Activated CD8-positive, alpha-beta memory T cell treated with anti-CD3 and anti-CD28 coated beads for 24 hours (primary cell): ENCODE data around the gene H2AZ1.
A peak's percentile ranks its signal among the peaks of the same experiment; 100 is the strongest.
"Not testable (repeated sequence)": the region's sequence is repeated elsewhere in the genome, so short reads cannot be mapped to it uniquely, and the experiment has no call there.

ENCODE experiments used
- DNase-seq: peaks from one replicate; pipeline ENCODE4 v3.0.0-alpha.2; 2020

Gene H2AZ1

GRCh38 chr4:99949999-99950912 is at the start of gene H2AZ1:
Gene H2AZ1 (minus strand): TSS chr4:99950275. CDS start chr4:99950170, 105 bp downstream.
- peak; percentile 97 for DNase-seq

GRCh38 chr4:99998062-99998867 is 48.2 kb upstream of the H2AZ1 start:
- DNase-seq, result no peak

DNA sequence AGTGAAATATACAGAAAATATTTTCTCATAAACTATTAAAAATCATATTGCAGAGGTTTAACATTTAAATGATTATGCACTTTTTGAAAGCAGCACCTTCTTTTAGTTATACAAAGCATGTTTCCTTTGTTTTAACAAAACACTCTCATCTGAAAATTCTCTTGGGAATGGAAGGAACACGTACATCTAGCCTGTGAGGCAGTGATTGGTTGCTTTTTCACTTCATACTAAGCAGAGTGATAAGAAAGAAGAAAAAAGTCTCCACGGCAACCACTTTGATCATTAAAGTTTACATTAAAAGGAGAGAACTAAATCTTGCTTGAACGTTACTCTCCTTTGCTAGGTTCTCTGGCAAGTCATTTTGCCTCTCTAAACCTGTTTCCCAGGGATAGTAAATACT is 41.7 kb upstream of the H2AZ1 start:
- no peak for DNase-seq

GRCh38 chr4:99987681-99988080 is 37.6 kb upstream of the H2AZ1 start:
- DNase-seq, result no peak

GRCh38 chr4:99986792-99987191 is 36.7 kb upstream of the H2AZ1 start:
- DNase-seq, result no peak

DNA sequence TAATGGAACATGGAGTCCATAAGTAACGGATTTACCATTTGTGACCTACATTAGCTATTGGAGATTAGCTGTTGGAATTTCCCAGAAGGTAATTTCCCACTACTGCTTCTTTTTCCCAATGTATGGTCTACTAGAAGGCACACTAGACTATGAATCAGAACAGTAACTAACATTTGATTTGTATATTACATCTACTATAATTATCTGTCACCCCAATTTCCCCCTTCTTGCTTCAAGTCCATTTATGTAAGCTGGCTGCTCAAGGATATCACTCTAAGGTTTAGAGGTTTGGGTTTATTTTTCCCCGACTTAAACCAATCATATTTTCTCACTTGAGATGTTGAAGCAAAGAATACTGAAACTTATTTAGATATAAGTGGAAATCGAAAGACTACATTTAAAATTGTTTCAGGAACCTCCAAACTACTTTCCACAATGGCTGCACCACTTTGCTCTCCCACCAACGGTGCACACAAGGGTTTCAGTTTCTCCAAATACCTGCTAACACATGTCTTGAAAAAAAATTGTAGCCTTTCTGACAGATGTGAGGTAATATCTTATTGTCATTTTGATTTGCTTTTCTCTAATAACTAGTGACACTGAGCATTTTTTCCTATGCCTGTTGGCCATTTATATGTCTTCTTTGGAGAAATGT is 33.3 kb upstream of the H2AZ1 start:
- DNase-seq, result no peak

DNA sequence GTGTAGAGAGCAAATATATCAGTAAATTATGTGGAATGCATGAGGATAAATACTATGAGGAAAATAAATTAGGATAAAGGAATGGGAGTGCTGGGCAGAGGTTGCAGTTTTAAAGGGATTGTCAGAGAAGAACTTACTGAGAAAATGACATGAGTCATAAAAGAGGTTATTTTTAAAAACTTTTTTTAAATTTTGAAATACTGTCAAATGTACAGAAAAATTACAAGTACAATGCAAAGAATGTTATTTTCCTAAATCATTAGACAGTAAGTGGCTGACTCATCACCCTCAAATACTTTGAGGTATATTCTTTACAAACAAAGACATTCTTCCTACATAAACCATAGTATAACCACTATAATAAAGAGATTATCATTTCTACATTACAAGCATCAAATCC is 29.8 kb upstream of the H2AZ1 start:
- no peak for DNase-seq

DNA sequence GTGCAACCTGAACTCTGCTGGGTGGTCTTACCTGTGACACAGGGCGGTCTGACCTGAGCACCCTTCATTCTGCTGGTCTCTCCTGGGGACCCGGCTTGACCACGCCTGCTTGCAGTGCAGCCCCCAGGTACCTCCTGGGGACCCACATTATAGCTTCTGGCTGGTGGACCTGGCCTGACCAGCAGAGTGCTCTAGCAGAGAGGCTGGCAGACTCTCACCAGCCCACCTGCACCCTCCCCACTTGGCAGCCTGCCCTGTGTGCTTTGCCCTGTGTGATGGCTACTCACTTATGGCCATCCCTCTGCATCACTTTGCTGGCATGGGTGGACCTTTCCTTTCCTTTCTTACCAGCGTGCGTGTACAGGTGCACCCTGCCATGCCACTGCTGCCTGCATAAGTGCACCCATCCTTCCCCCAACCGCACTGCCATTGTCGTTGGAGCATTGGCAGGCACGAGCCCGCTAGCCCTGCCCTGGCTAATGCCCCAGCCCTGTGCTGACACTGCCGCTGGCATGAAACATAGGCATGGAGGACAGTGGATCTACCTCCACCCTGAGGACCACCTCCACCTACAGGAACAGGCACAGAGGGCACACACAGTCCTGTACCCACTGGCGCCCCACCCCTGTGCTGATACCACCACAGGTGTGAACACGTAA is 21.5 kb upstream of the H2AZ1 start:
- DNase-seq, result no peak

DNA sequence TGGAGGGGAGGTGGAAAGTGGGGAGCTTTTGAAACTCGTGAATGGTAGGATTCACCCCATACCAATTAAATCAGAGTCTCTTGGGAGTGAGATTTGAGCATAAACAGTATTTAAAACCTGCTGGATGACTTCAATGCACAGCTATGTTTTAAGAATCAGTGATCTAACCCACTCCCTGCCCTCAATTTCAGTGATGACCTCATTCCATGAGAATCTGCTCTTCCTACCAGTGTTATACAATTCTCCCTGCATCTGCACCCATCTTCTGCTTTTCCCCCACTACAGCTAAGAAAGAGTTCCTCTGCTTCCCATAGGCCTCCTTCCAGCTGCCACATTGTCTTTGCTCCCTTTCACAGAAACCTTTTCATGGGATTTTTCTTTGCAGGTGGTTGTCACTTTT is 18.3 kb upstream of the H2AZ1 start:
- DNase-seq, result no peak

- DNase-seq, result no peak
These were observed 16.6 kb upstream of the H2AZ1 start for GRCh38 chr4:99966692-99967091.

- no peak for DNase-seq
These were observed 15.7 kb upstream of the H2AZ1 start for GRCh38 chr4:99965674-99966350.

- no peak for DNase-seq
These were observed 15.1 kb upstream of the H2AZ1 start for GRCh38 chr4:99965173-99965572.

DNA sequence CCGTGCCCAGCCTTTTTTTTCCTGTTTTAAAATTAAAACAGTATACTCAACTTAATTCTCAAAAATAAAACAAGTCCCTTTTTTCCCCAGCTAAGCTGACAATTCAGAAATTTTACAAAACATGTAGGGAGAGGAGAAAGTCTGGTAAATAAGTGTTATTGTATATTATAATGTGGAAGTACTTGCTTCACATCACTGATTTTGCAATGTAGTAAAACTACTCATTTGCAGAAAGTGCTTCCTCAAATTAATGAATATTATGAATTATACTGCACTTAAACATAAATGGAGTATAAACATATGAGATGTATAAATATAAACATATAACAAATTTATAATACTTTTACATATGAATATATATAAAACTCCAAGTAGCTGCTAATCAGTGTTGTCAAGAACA is 11.6 kb upstream of the H2AZ1 start:
- no peak for DNase-seq

- no peak for DNase-seq
These were observed 10.6 kb upstream of the H2AZ1 start for GRCh38 chr4:99960648-99961047.

DNA sequence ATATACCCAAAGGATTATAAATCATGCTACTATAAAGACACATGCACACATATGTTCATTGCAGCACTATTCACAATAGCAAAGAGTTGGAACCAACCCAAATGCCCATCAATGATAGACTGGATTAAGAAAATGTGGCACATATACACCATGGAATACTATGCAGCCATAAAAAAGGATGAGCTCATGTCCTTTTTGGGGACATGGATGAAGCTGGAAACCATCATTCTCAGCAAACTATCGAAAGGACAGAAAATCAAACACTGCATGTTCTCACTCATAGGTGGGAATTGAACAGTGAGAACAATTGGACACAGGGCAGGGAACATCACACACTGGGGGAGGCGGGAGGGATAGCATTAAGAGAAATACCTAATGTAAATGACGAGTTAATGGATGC is 8.1 kb upstream of the H2AZ1 start:
- not testable (repeated sequence) for DNase-seq

GRCh38 chr4:99950913-99951254 is 809 bp upstream of the H2AZ1 start:
- DNase-seq, result no peak

DNA sequence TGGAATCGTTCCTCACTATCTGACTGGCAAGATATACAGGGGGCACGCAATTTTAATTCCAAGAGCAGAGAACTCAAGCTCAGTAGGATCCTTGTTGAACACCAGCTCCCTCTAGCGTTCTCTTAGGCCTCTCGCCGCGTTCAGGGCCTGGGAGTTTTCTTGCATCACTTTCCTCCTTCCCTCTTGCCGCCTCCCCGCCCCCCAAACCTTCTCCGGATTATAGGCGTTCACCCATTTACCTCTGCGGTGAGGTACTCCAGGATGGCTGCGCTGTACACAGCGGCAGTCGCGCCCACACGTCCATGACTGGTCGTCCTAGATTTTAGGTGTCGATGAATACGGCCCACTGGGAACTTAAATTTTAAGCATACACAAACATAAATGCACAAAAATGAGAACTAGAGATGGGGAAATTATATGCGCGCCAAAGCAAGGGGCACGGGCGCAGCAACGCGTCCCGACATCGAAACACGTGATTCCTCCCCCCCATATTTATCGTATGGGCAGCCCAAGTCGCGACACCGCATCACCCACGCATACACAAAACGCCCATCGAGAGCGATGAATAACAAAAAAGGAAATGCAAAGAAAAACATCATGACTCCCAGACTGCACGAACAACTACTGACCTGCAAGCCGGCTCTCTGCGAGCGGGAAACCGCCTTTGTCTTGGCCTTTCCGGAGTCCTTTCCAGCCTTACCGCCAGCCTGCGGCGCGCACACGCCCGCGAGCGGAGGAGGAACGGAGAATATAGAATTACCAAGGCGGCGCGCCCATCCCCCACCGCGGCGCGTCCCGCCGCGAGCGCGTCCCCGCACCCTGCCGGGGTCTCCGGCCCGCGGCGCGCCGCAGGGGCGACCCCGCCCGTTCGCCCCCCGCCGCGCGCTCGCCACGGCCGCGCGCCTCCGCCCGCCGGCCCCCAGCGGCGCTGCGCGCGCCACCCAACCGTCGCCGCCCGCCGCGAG is 759 bp downstream of the H2AZ1 start:
- DNase-seq, result peak; percentile 92

DNA sequence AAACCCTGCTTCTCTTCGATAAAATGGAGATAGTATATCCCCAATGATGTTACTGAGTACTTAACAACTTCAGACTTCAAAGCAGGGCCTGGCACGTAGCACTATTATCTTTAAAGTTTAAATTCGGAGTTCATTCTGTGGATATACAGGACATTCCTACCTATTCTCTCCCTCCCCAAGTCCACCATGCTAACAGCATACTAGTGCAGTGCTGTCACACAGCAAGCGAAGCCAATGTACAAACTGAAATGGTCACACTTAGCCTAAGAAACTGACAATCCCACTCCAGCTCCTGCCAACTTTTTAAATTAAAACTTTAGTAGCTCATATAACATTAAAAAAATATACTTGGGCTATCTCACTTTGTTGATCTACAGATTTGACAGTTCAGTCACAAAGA is 2.5 kb downstream of the H2AZ1 start:
- DNase-seq, result no peak

DNA sequence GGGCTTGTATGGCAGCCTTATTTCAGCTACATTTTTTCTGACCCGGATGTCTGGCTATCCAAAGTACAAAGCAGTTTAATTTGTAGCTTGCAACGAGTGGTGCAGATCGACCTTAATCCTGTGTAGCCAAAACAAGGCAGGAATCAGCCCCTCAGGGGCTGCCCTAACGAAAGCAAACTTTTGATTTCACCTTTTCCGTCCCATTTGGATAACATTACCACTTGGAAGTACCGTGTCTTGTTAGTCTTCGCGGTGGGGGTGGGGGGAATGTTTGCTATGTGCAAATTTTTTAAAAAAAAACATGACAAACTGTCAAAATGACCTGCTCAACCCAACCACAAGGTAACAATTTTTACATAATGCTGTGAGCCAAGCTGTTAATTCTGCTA is 2.9 kb downstream of the H2AZ1 start:
- DNase-seq, result no peak

GRCh38 chr4:99946356-99947189 is 3.5 kb downstream of the H2AZ1 start, which contains the start of gene DNAJB14:
Gene DNAJB14 (minus strand): TSS chr4:99946618. CDS start chr4:99946571, 47 bp downstream.
- peak; percentile 89 for DNase-seq
